GM18507 (cell line): ENCODE data around the gene GRB2.
A peak's percentile ranks its signal among the peaks of the same experiment; 100 is the strongest.

Source experiments
- DNase-seq: peaks from one replicate; pipeline ENCODE4 v3.0.0; 2011; ENCODE audit warnings: low read depth; ENCODE audit not compliant: insufficient read length; ENCODE audit errors: extremely low spot score
- FAIRE-seq: peaks from 2 replicates; lab custom pipeline; 2011; peaks lifted over from hg19 to GRCh38; lab: Jason Lieb, UNC

GRB2 gene

DNA sequence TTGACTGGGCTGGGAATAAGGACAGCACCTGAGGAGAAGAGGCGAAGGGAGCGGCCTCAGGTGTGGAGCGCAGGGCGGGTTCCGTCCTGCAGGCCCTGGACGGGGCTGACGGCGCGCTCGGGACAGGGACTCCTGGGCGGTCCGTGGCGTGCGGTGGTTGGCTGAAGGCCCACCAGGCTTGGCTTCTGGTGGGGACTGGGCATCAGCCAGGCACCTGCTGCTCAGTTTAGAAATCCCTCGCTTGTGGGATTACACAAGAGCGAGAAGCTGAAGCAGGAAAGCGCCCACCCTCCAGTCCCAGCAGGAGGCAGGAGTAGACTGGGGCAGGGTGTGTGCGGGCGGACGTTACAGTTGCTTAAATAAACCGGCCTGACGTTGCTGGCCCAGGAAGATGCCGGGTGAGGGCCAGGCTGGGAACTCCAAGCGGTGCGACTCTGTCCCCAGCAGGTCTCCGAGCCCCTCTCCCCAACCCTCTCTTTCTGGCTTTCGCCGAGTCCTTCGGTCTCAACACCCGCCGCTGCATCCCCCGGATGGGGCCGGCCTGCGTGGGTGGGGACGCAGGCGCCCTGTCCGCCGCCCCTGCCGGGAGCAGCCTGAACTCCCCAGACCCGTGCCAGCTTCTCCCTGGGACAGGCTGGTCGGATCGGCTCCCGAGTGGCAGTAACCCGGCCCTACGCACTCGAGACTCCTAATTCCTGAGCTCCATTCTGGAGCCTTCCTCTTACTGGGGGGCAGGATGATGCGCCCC is 135.1 kb downstream of the GRB2 start:
- FAIRE-seq (peak; percentile 63), DNase-seq (peak; percentile 47)

DNA sequence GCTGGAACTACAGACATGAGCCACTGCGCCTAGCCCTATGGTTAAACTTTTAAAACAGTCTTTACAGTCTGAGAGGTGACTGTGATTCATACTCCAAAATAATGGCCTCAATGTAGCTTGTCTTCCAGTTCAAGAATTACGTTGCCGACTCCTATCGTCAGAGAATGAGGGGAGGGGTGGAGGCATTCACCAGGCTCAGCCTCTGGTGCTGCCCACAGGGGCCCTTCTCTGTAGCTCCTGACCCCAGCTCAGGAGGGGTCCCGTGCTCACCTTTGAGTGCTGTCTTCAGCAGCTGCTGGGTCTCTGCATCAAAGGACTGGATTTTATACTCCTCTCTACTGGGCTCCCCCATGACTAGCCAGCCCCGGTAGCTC is 135.6 kb downstream of the GRB2 start:
- FAIRE-seq, result no peak
- DNase-seq, result no peak
